Esophagus squamous epithelium (tissue), 4 donors: ENCODE data around the gene KDSR.

Source experiments
- POLR2A ChIP-seq, 4 donors: fragments of 450-650 bp; IDR thresholded peaks; one replicate each; pipeline ENCODE4 v1.6.1; 2017; ENCODE audit warnings: antibody characterized with exemption in 4 of 4, mild to moderate bottlenecking in 4 of 4, moderate library complexity in 3 of 4
- TF ChIP-seq, protein P1 (sequence below), 6 experiments: fragments of 450-650 bp in 4 of 6; fragments of 200-600 bp in 2 of 6; sonication (generic) in 2 of 6; IDR thresholded peaks; one replicate each; pipeline ENCODE4 v1.5.1; 2016 to 2019; ENCODE audit warnings: antibody characterized with exemption in 6 of 6, mild to moderate bottlenecking in 4 of 6, moderate library complexity in 4 of 6

DNA sequence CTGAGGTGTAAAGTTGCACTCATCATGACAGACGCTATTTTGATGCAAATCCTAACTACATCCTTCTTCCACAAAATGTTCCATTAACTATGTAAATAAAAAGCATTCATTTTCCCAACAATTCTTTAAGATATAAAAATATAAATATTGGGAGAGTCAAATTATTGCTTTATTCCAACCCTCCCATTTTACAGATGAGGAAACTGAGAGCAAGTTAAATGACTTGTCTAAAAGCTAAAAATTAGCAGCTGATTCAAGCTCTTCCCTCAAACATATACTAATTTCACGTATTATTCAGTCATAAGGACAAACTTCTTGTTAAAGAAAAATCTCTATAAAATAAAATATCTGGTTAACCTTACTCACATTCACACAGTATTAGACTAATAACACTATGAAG is 16.8 kb downstream of the KDSR start:
- TF ChIP-seq, protein P1, sequence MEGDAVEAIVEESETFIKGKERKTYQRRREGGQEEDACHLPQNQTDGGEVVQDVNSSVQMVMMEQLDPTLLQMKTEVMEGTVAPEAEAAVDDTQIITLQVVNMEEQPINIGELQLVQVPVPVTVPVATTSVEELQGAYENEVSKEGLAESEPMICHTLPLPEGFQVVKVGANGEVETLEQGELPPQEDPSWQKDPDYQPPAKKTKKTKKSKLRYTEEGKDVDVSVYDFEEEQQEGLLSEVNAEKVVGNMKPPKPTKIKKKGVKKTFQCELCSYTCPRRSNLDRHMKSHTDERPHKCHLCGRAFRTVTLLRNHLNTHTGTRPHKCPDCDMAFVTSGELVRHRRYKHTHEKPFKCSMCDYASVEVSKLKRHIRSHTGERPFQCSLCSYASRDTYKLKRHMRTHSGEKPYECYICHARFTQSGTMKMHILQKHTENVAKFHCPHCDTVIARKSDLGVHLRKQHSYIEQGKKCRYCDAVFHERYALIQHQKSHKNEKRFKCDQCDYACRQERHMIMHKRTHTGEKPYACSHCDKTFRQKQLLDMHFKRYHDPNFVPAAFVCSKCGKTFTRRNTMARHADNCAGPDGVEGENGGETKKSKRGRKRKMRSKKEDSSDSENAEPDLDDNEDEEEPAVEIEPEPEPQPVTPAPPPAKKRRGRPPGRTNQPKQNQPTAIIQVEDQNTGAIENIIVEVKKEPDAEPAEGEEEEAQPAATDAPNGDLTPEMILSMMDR (IDR thresholded peaks at IDR 0.05), result no peak
- no peak for TF ChIP-seq POLR2A (IDR thresholded peaks at IDR 0.05)
